NCI-H2081 (cell line): ENCODE results near the gene TRAK1.

Experiments used
- DNase-seq, 2 experiments: peaks; one replicate each; lab custom pipeline; 2025; lab: John Stamatoyannopoulos, UW

The TRAK1 gene

GRCh38 chr3:42177801-42178150, 86.6 kb downstream of the TRAK1 start:
- no peak for DNase-seq

DNA sequence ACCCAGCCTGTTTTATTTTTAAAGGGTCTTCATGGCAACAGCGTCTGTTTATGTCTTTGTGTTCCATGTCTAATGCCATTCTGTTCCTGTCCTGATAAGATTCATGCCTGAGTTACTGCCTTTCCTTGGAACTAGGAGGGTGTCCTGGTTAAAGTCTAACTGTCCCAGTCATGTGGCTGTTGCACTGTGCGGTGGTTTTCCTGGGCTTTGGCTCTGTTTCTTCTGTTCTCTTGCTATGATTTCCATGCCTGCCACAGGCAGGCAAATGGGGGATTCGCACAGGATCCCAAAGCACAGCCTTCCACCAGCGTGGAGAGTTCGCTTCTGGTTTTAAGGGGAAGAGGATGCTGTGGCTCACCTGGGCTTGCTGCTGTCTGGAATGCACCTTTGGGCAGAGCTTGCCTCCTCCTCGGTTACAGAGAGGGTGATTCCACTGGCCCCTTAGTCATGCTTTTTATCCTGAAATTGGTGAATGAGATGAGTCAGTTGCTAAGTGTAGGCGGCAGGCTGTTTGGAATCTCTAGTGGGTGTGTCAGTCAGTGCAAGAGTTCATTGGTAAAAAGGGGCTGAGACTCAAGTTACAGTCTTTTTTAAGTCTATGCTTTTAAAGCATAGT, 88.1 kb downstream of the TRAK1 start:
- no peak for DNase-seq

- no peak for DNase-seq
Observed at GRCh38 chr3:42180901-42181300, 89.7 kb downstream of the TRAK1 start.

- DNase-seq: no peak
Observed at GRCh38 chr3:42182555-42182954, 91.4 kb downstream of the TRAK1 start.

DNA sequence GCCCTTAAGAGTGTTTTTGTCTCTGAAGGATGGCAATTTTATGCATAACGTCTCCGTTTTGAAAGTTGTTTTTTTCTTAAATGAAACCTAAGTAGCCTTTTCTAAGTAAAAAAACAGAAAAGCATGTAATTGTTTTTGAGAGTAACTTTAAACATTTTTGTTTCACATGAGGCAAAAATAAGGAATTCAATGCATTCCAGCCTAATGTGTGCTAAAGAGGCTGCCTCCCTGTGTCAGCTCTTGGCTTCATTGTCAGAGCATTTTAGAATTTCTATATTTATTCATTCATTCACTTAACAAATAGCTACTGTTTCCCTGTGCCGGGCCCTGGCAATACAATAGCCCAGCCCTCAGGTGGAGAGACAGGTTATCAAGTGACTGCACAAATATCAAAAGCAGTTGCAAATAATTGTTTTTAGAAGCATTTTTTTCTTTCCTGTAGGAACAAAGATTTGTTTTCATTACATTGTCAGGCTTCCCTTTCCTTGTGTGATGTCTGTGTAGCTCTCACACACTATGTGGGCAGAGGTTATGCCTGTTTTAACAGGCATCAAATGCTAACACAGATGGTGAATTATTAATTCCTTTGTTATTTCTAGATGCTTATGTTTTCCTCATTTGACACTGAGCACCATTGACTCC, 93.0 kb downstream of the TRAK1 start:
- DNase-seq: peak in 1 of 2 experiments; percentile 6

DNA sequence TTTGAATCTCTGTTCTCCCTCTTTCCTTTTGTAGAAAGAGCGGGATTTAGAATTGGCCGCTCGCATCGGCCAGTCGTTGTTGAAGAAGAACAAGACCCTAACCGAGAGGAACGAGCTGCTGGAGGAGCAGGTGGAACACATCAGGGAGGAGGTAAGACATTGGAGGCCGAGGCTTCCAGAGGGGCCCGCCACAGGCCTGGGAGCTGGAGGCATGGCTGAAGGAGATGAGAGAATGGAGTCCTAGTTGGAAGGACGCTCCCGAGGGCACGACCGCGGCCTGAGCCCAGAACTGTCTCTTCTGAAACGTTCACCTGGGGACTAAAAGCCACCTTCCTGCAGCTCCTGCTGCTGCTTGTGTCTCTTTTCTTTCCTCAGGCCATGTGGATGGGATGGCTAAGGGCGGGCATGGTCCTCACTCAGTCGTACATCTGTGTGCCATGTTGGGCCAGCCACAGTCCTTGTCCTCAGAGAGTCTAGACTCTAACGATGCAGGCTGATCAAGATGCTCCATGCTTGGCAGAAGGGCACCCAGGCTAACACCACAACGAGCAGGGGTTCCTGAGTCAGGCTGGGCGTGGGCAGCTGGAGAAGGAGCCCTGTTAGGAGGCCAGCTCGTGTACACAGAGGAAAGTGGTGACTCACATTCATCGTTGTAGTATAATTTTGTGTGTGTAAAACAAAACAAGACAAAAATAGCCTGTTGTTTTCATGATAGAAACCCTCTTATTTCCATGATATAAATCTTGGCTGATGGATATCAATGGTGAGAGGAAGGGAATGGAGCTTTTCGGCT, 93.7 kb downstream of the TRAK1 start:
- no peak for DNase-seq

GRCh38 chr3:42187936-42188335, 96.8 kb downstream of the TRAK1 start:
- no peak for DNase-seq

DNA sequence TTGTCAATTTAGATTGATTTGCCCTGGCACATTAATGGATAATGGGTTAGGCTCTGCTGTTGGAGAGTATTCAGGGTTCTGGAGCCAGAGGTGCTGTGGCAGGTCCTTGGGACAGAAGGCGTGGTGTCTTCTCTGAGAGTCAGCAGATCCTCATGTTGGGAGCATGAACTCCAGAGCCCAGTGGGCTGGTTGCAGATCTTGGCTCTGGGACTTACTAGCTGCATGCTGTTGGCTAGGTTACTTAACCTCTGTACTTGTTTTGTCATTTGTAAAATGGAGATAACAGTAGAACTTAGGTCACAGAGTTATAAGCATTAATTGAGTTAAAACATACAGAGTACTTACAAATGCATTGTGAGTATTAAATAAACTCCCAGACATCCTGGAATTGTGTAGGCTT, 97.2 kb downstream of the TRAK1 start:
- no peak for DNase-seq

DNA sequence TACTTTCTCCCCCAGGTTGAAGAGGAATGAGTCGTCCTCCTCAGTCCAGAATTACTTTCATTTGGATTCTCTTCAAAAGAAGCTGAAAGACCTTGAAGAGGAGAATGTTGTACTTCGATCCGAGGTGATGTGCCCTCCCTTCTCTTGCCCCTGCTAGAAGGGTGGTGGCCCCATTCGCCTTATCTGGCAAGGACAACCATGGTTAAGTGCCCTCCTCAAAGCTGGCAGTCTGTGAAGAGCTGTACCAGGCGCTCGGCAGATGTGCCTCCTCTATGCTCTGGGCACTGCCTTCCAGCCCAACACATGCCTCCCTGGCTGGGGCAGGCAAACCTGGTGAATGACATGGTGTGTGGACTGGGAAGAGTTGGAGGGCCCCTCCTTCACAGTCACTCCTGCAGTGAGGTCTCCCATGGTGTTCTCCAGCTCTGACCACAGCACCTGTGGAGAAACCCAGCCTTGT, 97.9 kb downstream of the TRAK1 start:
- no peak for DNase-seq

DNA sequence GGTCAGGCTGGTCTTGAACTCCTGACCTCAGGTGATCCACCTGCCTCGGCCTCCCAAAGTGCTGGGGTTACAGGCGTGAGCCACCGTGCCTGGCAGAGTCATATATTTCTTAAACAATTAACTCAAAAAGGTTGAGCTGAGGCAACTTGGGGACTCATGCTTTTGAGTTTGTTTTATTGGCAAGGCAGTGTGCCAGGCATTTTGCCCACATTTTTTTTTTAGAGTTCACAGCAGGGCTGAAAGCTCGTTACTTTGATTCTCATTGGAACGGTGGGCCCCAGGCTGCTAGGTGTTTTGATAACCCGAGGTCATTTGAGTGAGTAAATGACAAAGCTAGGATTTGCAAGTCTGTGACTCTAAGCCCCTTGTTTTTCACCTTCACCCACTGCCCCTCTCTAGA, 98.6 kb downstream of the TRAK1 start:
- no peak for DNase-seq

GRCh38 chr3:42190701-42191442, 99.7 kb downstream of the TRAK1 start:
- peak; percentile 26 to 43 for DNase-seq

GRCh38 chr3:42191443-42191747, 100.2 kb downstream of the TRAK1 start:
- DNase-seq: no peak

- no peak for DNase-seq
Observed at GRCh38 chr3:42192334-42193200, 101.4 kb downstream of the TRAK1 start.

DNA sequence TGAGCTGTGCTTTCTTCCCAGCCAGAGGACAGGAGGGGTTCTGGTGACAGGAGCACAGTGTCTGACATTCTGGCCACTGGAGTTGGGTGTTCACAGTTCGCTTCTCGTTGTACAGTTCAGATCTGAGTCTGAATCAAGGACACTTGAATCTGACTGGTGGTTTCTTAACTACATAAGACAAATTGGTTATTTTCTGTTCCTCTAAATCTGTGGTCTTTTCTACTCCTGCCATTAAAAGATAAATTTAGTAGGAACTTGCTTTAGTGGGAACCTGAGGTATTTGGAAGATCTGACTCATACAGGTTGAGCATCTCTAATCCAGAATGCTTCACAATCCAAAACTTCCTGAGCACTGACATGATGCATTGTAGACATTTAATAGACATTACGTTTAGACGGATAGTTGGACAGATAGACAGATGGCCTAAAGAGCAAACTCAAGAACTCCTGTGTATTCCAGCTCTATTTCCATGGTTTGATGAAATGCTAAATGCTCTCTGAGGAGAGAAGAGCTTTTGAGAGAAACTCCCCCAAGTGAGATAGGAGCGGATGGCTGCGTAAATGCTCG, 103.9 kb downstream of the TRAK1 start:
- DNase-seq: no peak

- DNase-seq: no peak
Observed at GRCh38 chr3:42195879-42196330, 104.7 kb downstream of the TRAK1 start.

GRCh38 chr3:42198709-42199108, 107.6 kb downstream of the TRAK1 start:
- no peak for DNase-seq

- DNase-seq: no peak
Observed at GRCh38 chr3:42202217-42202865, 111.2 kb downstream of the TRAK1 start.

- DNase-seq: no peak
Observed at GRCh38 chr3:42204867-42205599, 113.9 kb downstream of the TRAK1 start.

DNA sequence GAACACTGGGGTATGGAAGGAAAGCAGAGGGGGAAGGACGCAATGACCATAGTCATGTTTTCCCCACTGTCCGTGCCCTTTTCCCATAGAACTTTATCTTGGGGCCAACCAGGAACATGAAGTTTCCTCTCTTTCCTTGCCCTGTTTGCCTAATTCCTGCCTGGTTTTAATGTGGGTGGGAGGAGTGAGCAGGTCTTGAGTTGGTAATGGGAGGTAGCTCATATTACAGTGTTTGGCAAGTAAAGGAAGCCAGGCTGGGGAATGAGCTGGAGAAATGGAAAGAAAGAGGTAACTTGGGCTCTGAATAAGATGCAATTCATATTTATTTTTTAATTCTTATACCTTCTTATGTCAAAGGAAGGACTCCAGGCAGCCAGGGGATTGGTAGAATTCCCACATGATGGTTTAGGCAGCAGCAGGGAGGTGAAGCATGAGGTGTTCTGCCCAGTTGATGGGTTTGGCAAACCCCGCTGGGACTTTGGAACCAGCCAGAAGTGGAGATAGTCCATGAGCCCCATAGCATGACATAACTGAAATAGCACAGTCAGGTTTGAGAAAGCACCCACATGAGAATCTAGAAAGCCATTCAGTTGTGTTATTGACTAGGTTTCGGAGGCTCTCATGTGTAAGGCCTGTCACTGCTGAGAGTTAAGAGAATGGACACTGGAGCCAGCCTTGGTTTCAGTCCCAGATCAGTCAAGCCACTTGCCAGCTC, 114.8 kb downstream of the TRAK1 start:
- DNase-seq: no peak
